OCI-LY1 (cell line): ENCODE results near the gene RAB6A.

Experiments used
- CTCF ChIP-seq: fragments of 200-600 bp; sonication (generic), shearing (Covaris generic); IDR thresholded peaks from 2 replicates; pipeline ENCODE4 v1.5.1; 2017; ENCODE audit warnings: mild to moderate bottlenecking, antibody characterized with exemption, low read length, moderate library complexity, mixed read lengths
- EZH2 ChIP-seq: fragments of 200-600 bp; sonication (generic), shearing (Covaris generic); IDR thresholded peaks from 2 replicates; pipeline ENCODE4 v1.8.0; 2017; ENCODE audit warnings: borderline replicate concordance, mixed run types, mild to moderate bottlenecking, antibody characterized with exemption, low read length, moderate library complexity, mixed read lengths

GRCh38 chr11:73648571-73649046 lies 112.3 kb downstream of the RAB6A start:
- TF ChIP-seq CTCF (no peak), EZH2 (no peak)
